Esophagus squamous epithelium (tissue), 4 donors: ENCODE measurements around the gene PTK6.

Source experiments
- POLR2A ChIP-seq, 4 donors: fragments of 450-650 bp; IDR thresholded peaks; one replicate each; pipeline ENCODE4 v1.6.1; 2017; ENCODE audit warnings: antibody characterized with exemption in 4 of 4, mild to moderate bottlenecking in 4 of 4, moderate library complexity in 3 of 4
- TF ChIP-seq, protein P1 (sequence below), 6 experiments: fragments of 450-650 bp in 4 of 6; fragments of 200-600 bp in 2 of 6; sonication (generic) in 2 of 6; IDR thresholded peaks; one replicate each; pipeline ENCODE4 v1.5.1; 2016 to 2019; ENCODE audit warnings: antibody characterized with exemption in 6 of 6, mild to moderate bottlenecking in 4 of 6, moderate library complexity in 4 of 6

DNA sequence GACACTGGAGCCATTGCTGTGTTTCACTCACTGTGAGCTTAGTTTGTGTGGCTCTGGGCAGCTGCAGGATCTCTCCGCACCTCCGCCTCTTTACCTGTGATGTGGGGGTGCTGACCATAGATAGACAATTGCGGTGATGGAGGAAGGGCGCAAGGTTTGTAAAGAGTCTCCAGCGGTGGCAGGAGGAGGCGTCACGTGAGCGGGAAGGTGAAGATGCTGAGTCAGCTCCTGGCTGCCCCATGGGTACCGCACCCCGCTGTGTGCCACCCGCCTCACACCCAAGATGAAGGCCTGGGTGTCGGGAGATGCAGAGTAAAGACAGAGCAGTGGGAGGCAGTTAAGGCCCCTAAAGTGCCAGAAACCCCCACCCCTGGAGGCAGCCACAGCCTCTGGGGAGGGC, 55.7 kb downstream of the PTK6 start:
- TF ChIP-seq, protein P1, sequence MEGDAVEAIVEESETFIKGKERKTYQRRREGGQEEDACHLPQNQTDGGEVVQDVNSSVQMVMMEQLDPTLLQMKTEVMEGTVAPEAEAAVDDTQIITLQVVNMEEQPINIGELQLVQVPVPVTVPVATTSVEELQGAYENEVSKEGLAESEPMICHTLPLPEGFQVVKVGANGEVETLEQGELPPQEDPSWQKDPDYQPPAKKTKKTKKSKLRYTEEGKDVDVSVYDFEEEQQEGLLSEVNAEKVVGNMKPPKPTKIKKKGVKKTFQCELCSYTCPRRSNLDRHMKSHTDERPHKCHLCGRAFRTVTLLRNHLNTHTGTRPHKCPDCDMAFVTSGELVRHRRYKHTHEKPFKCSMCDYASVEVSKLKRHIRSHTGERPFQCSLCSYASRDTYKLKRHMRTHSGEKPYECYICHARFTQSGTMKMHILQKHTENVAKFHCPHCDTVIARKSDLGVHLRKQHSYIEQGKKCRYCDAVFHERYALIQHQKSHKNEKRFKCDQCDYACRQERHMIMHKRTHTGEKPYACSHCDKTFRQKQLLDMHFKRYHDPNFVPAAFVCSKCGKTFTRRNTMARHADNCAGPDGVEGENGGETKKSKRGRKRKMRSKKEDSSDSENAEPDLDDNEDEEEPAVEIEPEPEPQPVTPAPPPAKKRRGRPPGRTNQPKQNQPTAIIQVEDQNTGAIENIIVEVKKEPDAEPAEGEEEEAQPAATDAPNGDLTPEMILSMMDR (IDR thresholded peaks at IDR 0.05), result no peak
- TF ChIP-seq POLR2A (IDR thresholded peaks at IDR 0.05), result no peak
